Measurements from ENCODE around the gene ZFYVE9. TPM values are rescaled to one million over a fixed set of nuclear protein-coding genes. Genes with fewer than 3 reads are reported as not detected.

Gene ZFYVE9
- total RNA-seq, 1 experiment from 2014 or later = 14.2 TPM

- H3K9me3 ChIP-seq (ENCODE audit: control insufficient read depth in 1 of 2, insufficient read depth in 1 of 2, low read depth in 1 of 2, low read length in 2 of 2) = no peaks in the 10 kb centered on the region
- H3K27me3 ChIP-seq (ENCODE audit: insufficient read depth, low read length) = no peaks in the 10 kb centered on the region
- no TSS peak for BruUV-seq (replicated peaks)
- ATAC-seq (no peak), DNase-seq (ENCODE audit: low read depth, low spot score) (no peak)
- no peak overlapping the region for H3K9ac ChIP-seq (ENCODE audit: low read length)
- no peak overlapping the region for H2AFZ ChIP-seq (ENCODE audit: low read depth, low read length, poor library complexity, severe bottlenecking)
- peaks cover 8 to 52% of the 10 kb centered on the region in 2 experiments; a peak in 3 of 4 replicates for H3K4me1 ChIP-seq (ENCODE audit: control insufficient read depth in 1 of 2, insufficient read depth in 2 of 2, low read length in 2 of 2)
- POLR2A ChIA-PET = no interaction called here
- H3K4me2 ChIP-seq (ENCODE audit: low read length) = no peak overlapping the region
- no peaks in the 10 kb centered on the region for H3K36me3 ChIP-seq (ENCODE audit: control insufficient read depth in 1 of 2, insufficient read depth in 2 of 2, low read length in 2 of 2)
- RAD21 ChIA-PET (ENCODE audit: low non-redundant PET in 1 of 2, low total read pairs in 2 of 2, uncharacterized antibody in 2 of 2, unreplicated experiment in 2 of 2) = no interaction called here
- intact Hi-C loops (cut with micrococcal nuclease) = no loop called here
- no peaks in the 10 kb centered on the region for H4K20me1 ChIP-seq (ENCODE audit: insufficient read depth)
- CTCF ChIA-PET = no interaction called here
- H3K27ac ChIP-seq (ENCODE audit: low read depth, low read length) = no peak overlapping the region
- no peaks in the 10 kb centered on the region for H3K9me2 ChIP-seq (ENCODE audit: insufficient read depth)
- TF ChIP-seq CTCF (IDR thresholded peaks at IDR 0.05 in 2 of 3, conservative IDR thresholded peaks at IDR 0.05 in 1 of 3; ENCODE audit: borderline replicate concordance in 1 of 3, insufficient read depth in 1 of 3, low read depth in 2 of 3, low read length in 2 of 3) (no peak), CBX3 (IDR thresholded peaks at IDR 0.05; ENCODE audit: low read depth) (no peak), ATF3 (IDR thresholded peaks at IDR 0.05) (no peak), POLR2A (IDR thresholded peaks at IDR 0.05; ENCODE audit: borderline replicate concordance, extremely low read depth, insufficient read depth, insufficient read length) (no peak), ZFX (IDR thresholded peaks at IDR 0.05) (no peak), TCF7L2 (IDR thresholded peaks at IDR 0.05; ENCODE audit: borderline replicate concordance, extremely low read depth, insufficient read depth, insufficient read length) (no peak), FOSL1 (IDR thresholded peaks at IDR 0.05; ENCODE audit: low read depth) (no peak), SIN3A (IDR thresholded peaks at IDR 0.05; ENCODE audit: low read depth) (no peak), EZH2 (IDR thresholded peaks at IDR 0.05) (no peak), MAX (IDR thresholded peaks at IDR 0.05) (no peak), ELF1 (IDR thresholded peaks at IDR 0.05; ENCODE audit: borderline replicate concordance, low read depth) (no peak), SP1 (IDR thresholded peaks at IDR 0.05; ENCODE audit: low read depth) (no peak), RAD21 (IDR thresholded peaks at IDR 0.05; ENCODE audit: low read depth) (no peak), EGR1 (IDR thresholded peaks at IDR 0.05; ENCODE audit: low read depth) (no peak), YY1 (IDR thresholded peaks at IDR 0.05; ENCODE audit: extremely low read depth, insufficient replicate concordance, low read depth, low read length) (no peak), REST (IDR thresholded peaks at IDR 0.05; ENCODE audit: low read depth) (no peak), SRF (IDR thresholded peaks at IDR 0.05; ENCODE audit: low read depth) (no peak), ZBTB33 (IDR thresholded peaks at IDR 0.05; ENCODE audit: extremely low read depth, insufficient replicate concordance, low read length) (no peak), ZNF274 (IDR thresholded peaks at IDR 0.05; ENCODE audit: low read depth, low read length) (no peak)
- H3K4me3 ChIP-seq (replicated peaks in 1 of 2; ENCODE audit: low read depth in 1 of 2, low read length in 2 of 2) = no peak overlapping the region
- no peaks in the 10 kb centered on the region for H3K79me2 ChIP-seq (ENCODE audit: insufficient read depth, low read length)
Measured at GRCh38 chr1:52240592-52241210, 98.8 kb downstream of the ZFYVE9 start.

All from HCT116 (cell line).